ENCODE data around the gene GPANK1.

GPANK1 gene

DNA sequence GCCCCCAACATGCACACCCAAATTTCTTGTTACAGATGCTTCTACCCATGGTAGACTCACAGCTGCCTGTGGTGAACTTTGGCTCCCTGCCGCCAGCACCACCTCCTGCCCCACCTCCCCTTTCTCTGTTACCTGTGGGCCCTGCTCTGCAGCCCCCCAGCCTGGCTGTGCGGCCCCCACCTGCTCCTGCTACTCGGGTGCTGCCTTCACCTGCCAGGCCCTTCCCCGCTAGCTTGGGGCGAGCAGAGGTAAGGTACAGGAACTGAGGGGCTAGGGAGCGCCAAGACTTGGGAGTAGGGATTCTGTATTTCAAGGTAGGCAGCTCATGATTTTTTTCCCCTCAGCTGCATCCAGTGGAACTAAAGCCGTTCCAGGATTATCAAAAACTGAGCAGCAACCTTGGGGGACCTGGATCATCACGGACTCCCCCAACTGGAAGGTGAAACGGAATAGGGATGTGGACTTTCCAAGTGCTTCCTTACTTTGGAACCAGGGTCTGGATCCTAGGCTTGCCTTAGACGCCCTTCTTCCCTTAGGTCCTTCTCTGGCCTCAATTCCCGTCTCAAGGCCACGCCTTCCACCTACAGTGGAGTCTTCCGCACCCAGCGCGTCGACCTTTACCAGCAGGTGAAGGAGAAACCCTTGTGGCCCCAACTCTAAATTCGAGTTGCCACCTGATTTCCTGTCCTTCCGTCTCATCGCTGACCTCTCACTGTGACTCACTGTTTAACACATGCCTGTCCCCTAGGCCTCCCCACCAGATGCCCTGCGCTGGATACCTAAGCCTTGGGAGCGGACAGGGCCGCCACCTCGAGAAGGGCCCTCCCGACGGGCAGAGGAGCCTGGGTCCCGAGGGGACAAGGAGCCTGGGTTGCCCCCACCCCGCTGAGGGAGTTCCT, 27.9 kb downstream of the GPANK1 start:
- DNase-seq: no peak

DNA sequence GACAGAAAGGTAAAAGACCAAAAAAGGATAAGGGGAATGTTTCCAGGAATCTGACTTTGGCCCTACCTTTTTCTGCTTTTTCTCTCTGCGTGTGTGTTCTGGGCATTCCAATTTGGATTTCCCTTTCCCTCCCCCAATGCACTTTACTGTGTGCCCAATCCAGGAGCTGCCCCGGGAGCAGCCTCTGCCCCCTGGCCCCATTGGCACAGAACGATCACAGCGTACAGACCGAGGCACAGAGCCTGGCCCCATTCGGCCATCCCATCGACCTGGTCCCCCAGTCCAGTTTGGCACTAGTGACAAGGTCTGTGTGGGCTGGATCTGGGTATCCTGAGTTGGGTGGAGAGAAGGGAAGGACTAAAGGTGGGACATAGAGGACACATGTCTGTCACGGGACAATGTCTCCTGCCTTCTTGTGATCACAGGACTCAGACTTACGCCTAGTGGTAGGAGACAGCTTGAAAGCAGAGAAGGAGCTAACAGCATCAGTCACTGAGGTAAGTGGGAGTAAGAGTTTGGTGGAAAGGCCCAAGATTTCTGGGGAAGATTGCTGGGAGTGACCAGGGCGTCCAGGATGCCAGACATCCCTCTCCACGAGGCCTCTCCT, 29.7 kb downstream of the GPANK1 start:
- no peak for DNase-seq

DNA sequence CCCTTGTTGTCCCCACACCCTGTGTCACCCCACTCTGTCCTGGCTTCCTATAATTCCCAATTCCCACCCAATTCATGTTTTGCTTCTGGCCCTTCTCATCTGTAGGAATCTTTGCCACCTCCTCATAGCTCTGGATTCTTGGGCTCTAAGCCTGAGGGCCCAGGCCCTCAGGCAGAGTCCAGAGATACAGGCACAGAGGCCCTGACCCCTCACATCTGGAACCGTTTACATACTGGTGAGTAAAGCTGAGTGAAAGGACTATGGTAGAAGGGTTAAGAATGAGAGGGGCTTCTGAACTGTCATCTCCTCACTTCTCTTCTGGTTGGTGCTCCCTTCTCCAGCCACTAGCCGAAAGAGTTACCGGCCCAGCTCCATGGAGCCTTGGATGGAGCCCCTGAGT, 30.7 kb downstream of the GPANK1 start:
- no peak for DNase-seq

GRCh38 chr6:31633447-31633846, 31.4 kb downstream of the GPANK1 start:
- no peak for DNase-seq

DNA sequence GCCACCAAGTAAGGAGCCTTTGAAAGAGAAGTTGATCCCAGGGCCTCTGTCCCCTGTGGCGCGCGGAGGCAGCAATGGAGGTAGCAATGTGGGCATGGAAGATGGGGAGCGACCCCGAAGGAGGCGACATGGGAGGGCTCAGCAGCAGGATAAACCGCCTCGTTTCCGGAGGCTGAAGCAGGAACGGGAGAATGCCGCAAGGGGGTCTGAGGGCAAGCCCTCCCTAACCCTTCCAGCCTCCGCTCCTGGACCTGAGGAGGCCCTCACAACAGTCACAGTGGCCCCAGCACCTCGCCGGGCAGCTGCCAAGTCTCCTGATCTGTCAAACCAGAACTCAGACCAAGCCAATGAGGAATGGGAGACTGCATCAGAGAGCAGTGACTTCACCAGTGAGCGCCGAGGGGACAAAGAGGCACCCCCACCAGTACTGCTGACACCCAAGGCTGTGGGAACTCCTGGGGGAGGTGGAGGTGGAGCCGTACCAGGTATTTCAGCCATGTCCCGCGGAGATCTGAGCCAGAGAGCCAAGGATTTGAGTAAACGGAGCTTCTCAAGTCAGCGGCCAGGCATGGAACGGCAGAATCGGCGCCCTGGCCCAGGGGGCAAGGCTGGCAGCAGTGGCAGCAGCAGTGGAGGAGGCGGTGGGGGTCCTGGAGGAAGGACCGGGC, 32.4 kb downstream of the GPANK1 start:
- no peak for DNase-seq

DNA sequence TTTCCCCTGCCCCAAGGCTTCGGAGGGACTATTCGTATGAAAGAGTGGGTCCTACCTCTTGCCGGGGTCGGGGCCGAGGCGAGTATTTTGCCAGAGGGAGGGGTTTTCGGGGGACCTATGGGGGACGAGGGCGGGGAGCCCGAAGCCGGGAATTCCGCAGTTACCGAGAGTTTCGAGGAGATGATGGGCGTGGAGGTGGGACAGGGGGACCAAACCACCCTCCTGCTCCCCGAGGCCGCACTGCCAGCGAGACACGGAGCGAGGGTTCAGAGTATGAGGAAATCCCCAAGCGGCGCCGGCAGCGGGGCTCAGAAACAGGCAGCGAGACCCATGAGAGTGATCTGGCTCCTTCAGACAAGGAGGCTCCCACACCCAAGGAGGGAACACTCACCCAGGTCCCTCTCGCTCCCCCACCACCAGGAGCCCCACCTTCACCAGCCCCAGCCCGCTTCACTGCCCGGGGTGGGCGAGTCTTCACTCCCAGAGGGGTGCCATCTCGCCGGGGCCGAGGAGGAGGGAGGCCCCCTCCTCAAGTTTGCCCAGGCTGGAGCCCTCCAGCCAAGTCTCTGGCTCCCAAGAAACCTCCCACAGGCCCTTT, 33.0 kb downstream of the GPANK1 start:
- DNase-seq: no peak

- DNase-seq: no peak
These were observed 33.6 kb downstream of the GPANK1 start for GRCh38 chr6:31631209-31631608.

DNA sequence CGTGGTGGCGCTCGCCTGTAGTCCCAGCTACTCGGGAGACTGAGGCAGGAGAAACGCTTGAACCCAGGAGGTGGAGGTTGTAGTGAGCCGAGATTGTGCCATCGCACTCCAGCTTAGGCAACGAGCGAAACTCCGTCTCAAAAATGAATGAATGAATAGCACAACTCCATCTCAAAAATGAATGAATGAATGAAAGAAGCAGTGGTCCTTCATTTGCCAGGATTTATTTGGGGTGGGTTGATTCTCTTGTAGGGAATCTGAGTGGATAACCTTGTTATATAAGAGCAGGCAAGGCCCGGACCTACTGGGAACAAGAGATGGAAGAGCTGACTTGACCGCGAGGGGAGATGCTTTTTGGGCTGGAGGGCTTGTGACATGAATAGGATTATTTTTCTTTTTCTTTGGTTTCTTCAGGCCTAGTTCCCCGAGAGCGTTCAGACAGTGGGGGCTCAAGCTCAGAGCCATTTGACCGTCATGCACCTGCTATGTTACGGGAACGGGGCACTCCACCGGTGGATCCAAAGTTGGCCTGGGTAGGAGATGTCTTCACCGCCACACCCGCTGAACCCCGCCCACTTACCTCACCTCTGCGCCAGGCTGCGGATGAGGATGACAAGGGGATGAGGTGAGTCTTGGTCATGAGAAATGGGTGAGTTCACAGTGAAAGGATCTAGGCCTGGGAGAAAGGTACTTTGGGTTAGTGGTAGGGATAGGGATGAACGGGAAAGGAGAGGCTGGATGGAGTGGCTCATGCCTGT, 34.4 kb downstream of the GPANK1 start:
- no peak for DNase-seq

DNA sequence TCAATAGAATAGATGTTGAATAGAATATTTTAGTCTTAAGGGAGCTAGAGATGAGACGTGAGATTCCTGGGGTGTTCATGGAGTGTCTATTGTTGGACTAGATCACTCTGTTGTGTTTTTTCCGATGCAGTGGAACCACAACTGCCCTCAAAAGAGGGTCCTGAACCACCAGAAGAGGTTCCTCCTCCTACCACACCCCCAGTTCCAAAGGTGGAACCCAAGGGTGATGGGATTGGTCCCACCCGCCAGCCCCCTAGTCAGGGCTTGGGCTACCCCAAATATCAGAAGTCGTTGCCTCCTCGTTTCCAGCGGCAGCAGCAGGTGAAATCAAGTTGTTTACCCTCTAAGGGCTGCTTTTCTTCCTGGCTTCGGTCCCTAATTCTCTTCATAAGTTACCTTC, 35.8 kb downstream of the GPANK1 start:
- no peak for DNase-seq

DNA sequence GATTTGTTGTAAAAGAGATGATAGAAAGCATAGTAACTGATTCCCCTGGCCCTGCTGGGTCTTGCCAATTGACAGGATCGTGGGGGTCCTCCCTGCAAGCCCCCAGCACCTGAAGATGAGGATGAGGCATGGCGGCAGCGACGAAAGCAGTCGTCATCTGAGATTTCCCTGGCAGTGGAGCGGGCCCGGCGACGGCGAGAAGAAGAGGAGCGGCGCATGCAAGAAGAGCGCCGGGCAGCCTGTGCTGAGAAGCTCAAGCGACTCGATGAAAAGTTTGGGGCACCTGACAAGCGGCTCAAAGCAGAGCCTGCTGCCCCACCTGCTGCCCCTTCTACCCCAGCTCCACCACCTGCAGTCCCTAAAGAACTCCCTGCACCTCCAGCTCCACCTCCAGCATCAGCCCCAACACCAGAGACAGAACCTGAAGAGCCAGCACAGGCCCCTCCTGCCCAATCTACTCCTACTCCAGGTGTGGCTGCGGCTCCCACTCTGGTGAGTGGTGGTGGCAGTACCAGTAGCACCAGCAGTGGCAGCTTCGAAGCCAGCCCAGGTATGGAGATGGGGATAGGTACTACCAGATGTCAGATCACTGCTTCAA, 37.0 kb downstream of the GPANK1 start:
- no peak for DNase-seq

DNA sequence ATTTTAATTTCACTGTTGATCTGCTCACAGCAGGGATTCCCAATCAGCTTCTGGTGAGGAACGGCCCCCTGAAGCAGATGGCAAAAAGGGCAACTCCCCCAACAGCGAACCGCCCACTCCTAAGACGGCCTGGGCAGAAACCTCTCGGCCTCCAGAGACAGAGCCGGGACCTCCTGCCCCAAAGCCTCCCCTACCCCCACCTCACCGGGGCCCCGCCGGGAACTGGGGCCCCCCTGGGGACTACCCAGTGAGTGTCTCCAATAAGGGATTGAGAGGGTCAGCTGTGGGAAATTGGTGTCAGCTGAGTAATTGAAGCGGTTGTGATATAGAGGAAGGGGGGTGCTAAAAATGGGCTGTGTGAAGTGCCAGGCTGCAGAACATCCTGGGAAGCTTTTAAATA, 37.8 kb downstream of the GPANK1 start:
- DNase-seq: no peak

- no peak for DNase-seq
These were observed 40.7 kb downstream of the GPANK1 start for GRCh38 chr6:31624070-31624469.

- no peak for DNase-seq
These were observed 42.1 kb downstream of the GPANK1 start for GRCh38 chr6:31622684-31623091.

GRCh38 chr6:31621991-31622390, 42.8 kb downstream of the GPANK1 start:
- peak; percentile 38 for DNase-seq

DNA sequence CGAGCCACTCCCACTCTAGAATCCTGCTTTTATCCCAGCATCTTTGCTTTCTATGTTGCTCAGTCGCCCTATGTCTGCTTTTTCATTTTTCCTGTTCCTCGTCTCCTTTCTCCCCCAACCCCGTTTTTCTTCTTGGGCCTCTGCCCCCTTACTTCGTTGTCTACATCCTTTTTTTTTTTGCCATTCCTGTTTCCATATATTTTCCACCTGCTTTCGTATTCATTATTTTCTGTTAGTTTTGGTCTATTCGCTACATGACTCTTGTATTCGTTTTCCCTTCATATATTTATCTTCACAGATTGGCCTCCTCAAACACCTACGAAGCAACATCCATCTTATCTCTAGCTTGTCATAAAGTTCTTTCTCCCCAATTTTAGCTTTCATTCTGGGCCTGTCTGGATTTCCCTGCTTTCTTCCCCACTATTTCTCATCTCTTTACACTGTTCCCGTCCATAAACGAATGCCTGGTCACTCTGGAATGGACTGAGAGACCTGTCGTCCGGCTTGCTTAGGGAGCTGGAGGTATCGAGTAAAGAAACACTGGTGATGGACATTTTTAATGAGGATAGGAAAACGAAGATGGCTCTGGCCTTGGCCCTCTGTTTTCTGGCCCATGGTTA, 43.4 kb downstream of the GPANK1 start:
- DNase-seq: no peak

- no peak for DNase-seq
These were observed 44.0 kb downstream of the GPANK1 start, which contains the start of gene PRRC2A for GRCh38 chr6:31620586-31621319. PRRC2A (plus strand) TSS chr6:31620715; CDS start chr6:31622790, 2,075 bp downstream.

GRCh38 chr6:31619805-31620585, 44.8 kb downstream of the GPANK1 start:
- DNase-seq: peak; percentile 100

- no peak for DNase-seq
These were observed 47.8 kb downstream of the GPANK1 start for GRCh38 chr6:31617010-31617409.

DNA sequence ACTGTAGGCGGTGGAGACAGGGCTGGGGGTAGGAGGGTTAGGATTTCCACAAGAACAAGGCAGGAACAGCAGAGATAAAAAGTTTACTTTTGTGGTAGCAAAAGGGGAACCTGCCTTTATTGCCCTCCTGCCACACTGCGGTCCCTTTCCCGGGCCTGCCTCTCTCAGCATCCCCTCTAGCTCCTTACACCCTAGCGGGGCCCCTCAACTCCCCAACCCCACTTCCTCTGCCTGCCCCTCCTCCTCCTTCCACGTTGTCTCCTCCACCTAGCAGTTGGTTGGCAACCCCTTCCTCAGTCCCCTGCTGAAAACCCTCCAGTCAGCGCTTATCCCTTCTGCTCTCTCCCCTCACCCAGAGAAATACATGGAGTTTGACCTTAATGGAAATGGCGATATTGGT, 49.0 kb downstream of the GPANK1 start:
- DNase-seq: no peak
